DOHH2 (cell line): ENCODE data around the gene ARID1B.

Experiments
- H3F3A ChIP-seq: fragments of 200-600 bp; sonication (generic), shearing (Covaris generic); 2 replicates; pipeline ENCODE4 v1.6.0; 2016; ENCODE audit warnings: antibody characterized with exemption, mild to moderate bottlenecking; ENCODE audit not compliant: control insufficient read depth, insufficient read depth
- H3K27ac ChIP-seq: fragments of 200-600 bp; sonication (generic); 2 replicates; pipeline ENCODE4 v1.5.1; 2014; ENCODE audit warnings: low read depth, mild to moderate bottlenecking, low read length, moderate library complexity
- H3K27me3 ChIP-seq: fragments of 200-600 bp; sonication (generic); 2 replicates; pipeline ENCODE4 v1.6.1; 2014; ENCODE audit warnings: mild to moderate bottlenecking, low read length, mixed read lengths; ENCODE audit not compliant: control insufficient read depth
- H3K36me3 ChIP-seq: fragments of 200-600 bp; sonication (generic); 2 replicates; pipeline ENCODE4 v1.6.1; 2014; ENCODE audit warnings: mild to moderate bottlenecking, low read length, moderate library complexity, mixed read lengths; ENCODE audit not compliant: control insufficient read depth
- H3K4me1 ChIP-seq: fragments of 200-600 bp; sonication (generic); 2 replicates; pipeline ENCODE4 v1.6.1; 2014; ENCODE audit warnings: mild to moderate bottlenecking, low read length, mixed read lengths; ENCODE audit not compliant: control insufficient read depth
- H3K4me2 ChIP-seq: fragments of 200-600 bp; sonication (generic); 2 replicates; pipeline ENCODE4 v1.6.0; 2014; ENCODE audit warnings: mild to moderate bottlenecking, low read length, moderate library complexity
- H3K4me3 ChIP-seq: fragments of 200-600 bp; sonication (generic); 2 replicates; pipeline ENCODE4 v1.5.1; 2014; ENCODE audit warnings: mild to moderate bottlenecking, low read length, mixed read lengths
- H3K79me2 ChIP-seq: fragments of 200-600 bp; sonication (generic); 2 replicates; pipeline ENCODE4 v1.6.1; 2014; ENCODE audit warnings: mild to moderate bottlenecking, low read length, mixed read lengths; ENCODE audit not compliant: control insufficient read depth
- H3K9me2 ChIP-seq: fragments of 200-600 bp; sonication (generic); replicated peaks from 2 replicates; pipeline ENCODE4 v1.6.1; 2014; ENCODE audit warnings: mild to moderate bottlenecking, low read length, mixed read lengths; ENCODE audit not compliant: control insufficient read depth
- H3K9me3 ChIP-seq: fragments of 200-600 bp; sonication (generic); 2 replicates; pipeline ENCODE4 v1.6.1; 2014; ENCODE audit warnings: antibody characterized with exemption, low read length, mixed read lengths; ENCODE audit not compliant: control insufficient read depth, insufficient read depth
- H4K20me1 ChIP-seq: fragments of 200-600 bp; sonication (generic); 2 replicates; pipeline ENCODE4 v1.6.0; 2014; ENCODE audit warnings: low read depth, mild to moderate bottlenecking, antibody characterized with exemption, low read length, moderate library complexity; ENCODE audit not compliant: control insufficient read depth, insufficient read depth
- CTCF ChIP-seq: fragments of 200-600 bp; sonication (generic); IDR thresholded peaks from one replicate; pipeline ENCODE4 v1.5.1; 2014; ENCODE audit warnings: antibody characterized with exemption, mild to moderate bottlenecking, low read depth, low read length; ENCODE audit not compliant: poor library complexity, severe bottlenecking
- EZH2phosphoT487 ChIP-seq: fragments of 200-600 bp; sonication (generic); IDR thresholded peaks from 2 replicates; pipeline ENCODE4 v1.6.1; 2017; ENCODE audit warnings: borderline replicate concordance, mild to moderate bottlenecking, antibody characterized with exemption, low read length, moderate library complexity, mixed read lengths

ARID1B gene

GRCh38 chr6:157193443-157193996 is 416.3 kb downstream of the ARID1B start:
- H3K4me2 ChIP-seq, result 0 out of 2 replicates have a peak overlapping the region, but pooled peaks have one; percentile 17
- no peak overlapping the region for H3K27ac ChIP-seq
- H3K36me3 ChIP-seq, result peaks cover 88% of the 10 kb centered on the region

GRCh38 chr6:157194110-157194509 is 416.9 kb downstream of the ARID1B start:
- no peaks in the 10 kb centered on the region for H4K20me1 ChIP-seq
- H3K4me3 ChIP-seq, result no peak overlapping the region
- H3K27me3 ChIP-seq, result no peaks in the 10 kb centered on the region
- H3K4me1 ChIP-seq, result peaks cover 16% of the 10 kb centered on the region
- peaks cover 88% of the 10 kb centered on the region for H3K36me3 ChIP-seq
- peak overlapping the region; percentile 17; the same call in 1 of the 2 replicates for H3K4me2 ChIP-seq
- H3K27ac ChIP-seq, result no peak overlapping the region
- no peaks in the 10 kb centered on the region for H3K79me2 ChIP-seq
- no peaks in the 10 kb centered on the region for H3K9me2 ChIP-seq
- H3K9me3 ChIP-seq, result no peaks in the 10 kb centered on the region
- no peaks in the 10 kb centered on the region for H3F3A ChIP-seq
- no peak for TF ChIP-seq EZH2phosphoT487
- no peak for TF ChIP-seq CTCF

More at GRCh38 chr6:157193443-157193996, 416.3 kb downstream of the ARID1B start:
- no peaks in the 10 kb centered on the region for H4K20me1 ChIP-seq
- H3K9me2 ChIP-seq, result no peaks in the 10 kb centered on the region
- no peaks in the 10 kb centered on the region for H3K9me3 ChIP-seq
- H3K27me3 ChIP-seq, result no peaks in the 10 kb centered on the region
- peaks cover 16% of the 10 kb centered on the region for H3K4me1 ChIP-seq
- no peaks in the 10 kb centered on the region for H3F3A ChIP-seq
- H3K79me2 ChIP-seq, result no peaks in the 10 kb centered on the region
- no peak overlapping the region for H3K4me3 ChIP-seq
- TF ChIP-seq EZH2phosphoT487 (no peak), CTCF (no peak)

GRCh38 chr6:157194643-157195042 is 417.5 kb downstream of the ARID1B start:
- Histone ChIP-seq H3K9me3 (no peaks in the 10 kb centered on the region), H4K20me1 (no peaks in the 10 kb centered on the region), H3K36me3 (peaks cover 85% of the 10 kb centered on the region), H3K4me1 (peaks cover 16% of the 10 kb centered on the region), H3K27me3 (no peaks in the 10 kb centered on the region), H3F3A (no peaks in the 10 kb centered on the region), H3K4me3 (no peak overlapping the region), H3K27ac (no peak overlapping the region), H3K9me2 (no peaks in the 10 kb centered on the region), H3K4me2 (no peak overlapping the region), H3K79me2 (no peaks in the 10 kb centered on the region)
- TF ChIP-seq CTCF (no peak), EZH2phosphoT487 (no peak)
